Activated CD4-positive, alpha-beta T cell treated with anti-CD3 and anti-CD28 coated beads for 36 hours (primary cell): Measurements from ENCODE around the gene TROAP. TPM values are rescaled to one million over a fixed set of nuclear protein-coding genes. Genes with fewer than 3 reads are reported as not detected.
A peak's percentile ranks its signal among the peaks of the same experiment; 100 is the strongest.

Source experiments
- ATAC-seq: fragments of 200-7000 bp; cut with Tn5 transposase; one replicate; pipeline ENCODE4 v1.10.0; 2021; ENCODE audit warnings: mild to moderate bottlenecking, moderate library complexity
- CTCF ChIA-PET: fragments of 350-600 bp; sonication (Branson Sonifier 250); formaldehyde crosslinking; loops from one replicate; lab custom pipeline; 2021; ENCODE audit warnings: antibody characterized with exemption; lab: Charles Lee
- POLR2A ChIA-PET: fragments of 350-600 bp; sonication (Branson Sonifier 250); formaldehyde crosslinking; loops from one replicate; lab custom pipeline; 2021; ENCODE audit warnings: antibody characterized with exemption, inconsistent platforms; lab: Charles Lee
- DNase-seq: peaks from one replicate; pipeline ENCODE4 v3.0.0-alpha.2; 2020
- H3K27ac Mint-ChIP-seq: one replicate; pipeline ENCODE4 v1.8.0; 2021; ENCODE audit warnings: mixed read lengths
- H3K27me3 Mint-ChIP-seq: one replicate; pipeline ENCODE4 v1.8.0; 2021; ENCODE audit warnings: mixed read lengths
- H3K36me3 Mint-ChIP-seq: one replicate; pipeline ENCODE4 v1.8.0; 2021; ENCODE audit warnings: low read depth, mixed read lengths
- H3K4me1 Mint-ChIP-seq: one replicate; pipeline ENCODE4 v1.8.0; 2021; ENCODE audit warnings: mixed read lengths
- H3K4me3 Mint-ChIP-seq: one replicate; pipeline ENCODE4 v1.8.0; 2021; ENCODE audit warnings: mild to moderate bottlenecking, moderate library complexity, mixed read lengths
- H3K9me3 Mint-ChIP-seq: one replicate; pipeline ENCODE4 v1.8.0; 2021; ENCODE audit warnings: low read depth, mixed read lengths
- intact Hi-C, 2 experiments: fragments of 100-400 bp; cut with DNase I in 1 of 2; cut with micrococcal nuclease in 1 of 2; formaldehyde crosslinking; loops; one replicate each; pipeline versions ENCODE4 v1.14.2 to v1.15.1; 2022 to 2024; cut with DNase I, micrococcal nuclease
- total RNA-seq, 2 experiments: library from RNA; stranded (reverse); gene quantifications; one replicate each; pipeline ENCODE4 v1.2.3, GENCODE V29; 2021

TROAP gene
- total RNA-seq, 2 experiments from 2014 or later, result 64.5 to 84.3 TPM

DNA sequence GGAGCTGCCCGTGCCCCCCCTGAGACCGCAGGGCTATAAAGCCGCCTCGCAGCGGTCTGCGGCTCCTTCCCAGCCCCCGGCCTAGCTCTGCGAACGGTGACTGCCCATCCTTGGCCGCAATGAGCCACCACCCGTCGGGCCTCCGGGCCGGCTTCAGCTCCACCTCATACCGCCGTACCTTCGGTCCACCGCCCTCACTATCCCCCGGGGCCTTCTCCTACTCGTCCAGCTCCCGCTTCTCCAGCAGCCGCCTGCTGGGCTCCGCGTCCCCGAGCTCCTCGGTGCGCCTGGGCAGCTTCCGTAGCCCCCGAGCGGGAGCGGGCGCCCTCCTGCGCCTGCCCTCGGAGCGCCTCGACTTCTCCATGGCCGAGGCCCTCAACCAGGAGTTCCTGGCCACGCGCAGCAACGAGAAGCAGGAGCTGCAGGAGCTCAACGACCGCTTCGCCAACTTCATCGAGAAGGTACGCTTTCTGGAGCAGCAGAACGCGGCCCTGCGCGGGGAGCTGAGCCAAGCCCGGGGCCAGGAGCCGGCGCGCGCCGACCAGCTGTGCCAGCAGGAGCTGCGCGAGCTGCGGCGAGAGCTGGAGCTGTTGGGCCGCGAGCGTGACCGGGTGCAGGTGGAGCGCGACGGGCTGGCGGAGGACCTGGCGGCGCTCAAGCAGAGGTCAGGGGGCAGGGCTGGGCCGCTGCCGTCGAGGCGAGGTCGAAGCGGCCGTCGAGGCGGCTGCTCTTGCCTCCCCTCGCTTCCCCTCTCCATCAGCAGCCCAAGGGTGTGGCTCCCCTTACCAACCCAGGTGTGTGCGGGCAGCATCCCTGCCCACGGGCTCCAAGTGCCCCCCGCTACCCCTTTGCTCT lies 27.7 kb upstream of the TROAP start, which contains the start of gene PRPH:
PRPH (plus strand) TSS at position 66 of the 855 bp plus-strand sequence; CDS start at position 120, 54 bp downstream.
- ChIA-PET POLR2A (interaction anchor here (0.9 to 1.0 kb wide), 2 partner anchors 18 to 28 kb away, joined by 3 to 4 read pairs; partner anchors contain the start of gene TROAP), CTCF (interaction anchor here (0.6 to 11.4 kb wide), 22 partner anchors 8 to 1973 kb away, joined by 3 to 168 read pairs (median 5); partner anchors contain the start of genes C1QL4, DNAJC22, SPATS2 and TROAP)
- peaks cover 12% of the 10 kb centered on the region for H3K4me1 Mint-ChIP-seq
- H3K27me3 Mint-ChIP-seq, result peaks cover 42% of the 10 kb centered on the region
- no peak within 1 kb of the TSS for H3K4me3 Mint-ChIP-seq
- no peak within 1 kb of the TSS for H3K27ac Mint-ChIP-seq
- no peaks in the 10 kb centered on the region for H3K9me3 Mint-ChIP-seq
- ATAC-seq (no peak), DNase-seq (peak; percentile 35)
- H3K36me3 Mint-ChIP-seq, result no peaks in the 10 kb centered on the region
- intact Hi-C loops, result no loop called here

DNA sequence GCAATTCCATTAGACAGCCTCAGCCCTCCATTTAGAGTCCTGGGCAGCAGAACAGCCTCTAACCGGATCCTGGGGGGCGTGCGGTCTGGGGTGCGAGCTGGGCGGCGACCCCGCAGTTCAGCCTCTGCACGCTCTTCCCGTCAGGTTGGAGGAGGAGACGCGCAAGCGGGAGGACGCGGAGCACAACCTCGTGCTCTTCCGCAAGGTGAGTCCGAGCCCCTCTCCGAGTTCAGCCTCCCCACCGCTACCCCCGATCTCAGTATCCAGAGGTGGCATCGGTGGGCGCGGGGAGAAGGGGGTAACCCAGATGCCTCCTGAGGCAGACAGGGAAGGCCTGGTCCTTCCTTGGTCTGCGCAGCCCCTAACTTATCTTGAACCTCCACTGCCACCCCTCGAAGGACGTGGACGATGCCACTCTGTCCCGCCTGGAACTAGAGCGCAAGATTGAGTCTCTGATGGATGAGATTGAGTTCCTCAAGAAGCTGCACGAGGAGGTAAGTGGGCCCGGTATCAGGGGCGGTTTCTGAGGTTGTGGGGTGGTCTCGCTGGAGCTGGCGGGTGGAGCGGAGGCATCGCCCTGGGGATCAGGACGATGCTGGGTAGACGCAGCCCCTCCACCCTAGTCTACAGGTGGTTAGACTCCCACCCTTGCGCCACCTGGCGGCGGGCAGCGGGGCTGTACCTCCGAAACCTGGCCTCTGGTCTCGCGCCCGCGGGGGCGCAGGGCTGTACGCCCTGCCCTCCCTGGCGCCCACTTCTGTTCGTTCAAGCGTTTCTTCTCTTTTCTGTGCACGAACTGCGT lies 26.8 kb upstream of the TROAP start:
- Mint-ChIP-seq H3K27ac (no peak overlapping the region), H3K27me3 (peaks cover 46% of the 10 kb centered on the region), H3K4me1 (peaks cover 12% of the 10 kb centered on the region), H3K36me3 (no peaks in the 10 kb centered on the region), H3K9me3 (no peaks in the 10 kb centered on the region), H3K4me3 (peak overlapping the region; percentile 53)
- intact Hi-C loops, result loop anchor here in 1 of 2 experiments (1.0 to 2.0 kb wide), 2 partner anchors 8 to 47 kb away; no protein-coding TSS in a partner anchor
- ChIA-PET POLR2A (no interaction called here), CTCF (interaction anchor here (0.6 to 11.4 kb wide), 23 partner anchors 7 to 253 kb away, joined by 3 to 168 read pairs (median 7); partner anchors contain the start of genes C1QL4, DNAJC22, SPATS2 and TROAP)
- DNase-seq, result peak; percentile 82
- ATAC-seq, result peak; percentile 80

GRCh38 chr12:49296836-49297694 lies 26.0 kb upstream of the TROAP start:
- intact Hi-C loops, result loop anchor here (1.0 to 2.0 kb wide), 4 partner anchors 9 to 46 kb away; partner anchors contain the start of gene C1QL4 (in 1 of the 2)
- DNase-seq (peak; percentile 74), ATAC-seq (peak; percentile 62)
- Mint-ChIP-seq H3K4me1 (peaks cover 17% of the 10 kb centered on the region), H3K9me3 (no peaks in the 10 kb centered on the region), H3K4me3 (peak overlapping the region; percentile 53), H3K27ac (no peak overlapping the region), H3K36me3 (no peaks in the 10 kb centered on the region), H3K27me3 (peaks cover 48% of the 10 kb centered on the region)
- CTCF ChIA-PET, result interaction anchor here (0.6 to 11.4 kb wide), 22 partner anchors 8 to 503 kb away, joined by 3 to 168 read pairs (median 4); partner anchors contain the start of genes C1QL4, DNAJC22, SPATS2 and TROAP
- POLR2A ChIA-PET, result interaction anchor here (1.2 kb wide), 1 partner anchor 26 kb away, joined by 4 read pairs; the partner anchor contains the start of gene TROAP

DNA sequence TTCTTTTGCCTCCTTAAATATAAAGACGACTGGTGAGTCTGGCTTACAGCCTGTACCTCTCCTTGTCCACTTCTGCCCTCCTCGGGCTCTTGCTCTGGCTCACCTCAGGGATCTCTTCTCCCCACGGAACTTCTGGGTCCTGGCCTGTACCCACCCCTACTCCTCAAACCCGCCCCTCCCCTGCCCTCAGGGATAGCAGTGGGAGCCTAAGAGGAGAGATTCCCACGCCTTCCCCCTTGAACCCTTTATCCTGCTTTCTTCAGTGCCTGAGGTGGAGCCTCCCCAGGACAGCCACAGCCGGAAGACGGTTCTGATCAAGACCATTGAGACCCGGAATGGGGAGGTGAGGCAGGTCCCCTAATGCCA lies 25.4 kb upstream of the TROAP start:
- Mint-ChIP-seq H3K9me3 (no peaks in the 10 kb centered on the region), H3K4me3 (no peak overlapping the region), H3K36me3 (no peaks in the 10 kb centered on the region), H3K27ac (no peak overlapping the region), H3K27me3 (peaks cover 49% of the 10 kb centered on the region), H3K4me1 (peaks cover 17% of the 10 kb centered on the region)
- intact Hi-C loops, result loop anchor here (1.0 to 2.0 kb wide), 3 partner anchors 40 to 45 kb away; partner anchors contain the start of gene C1QL4 (in 1 of the 2)
- no peak for DNase-seq
- POLR2A ChIA-PET, result interaction anchor here (1.2 kb wide), 1 partner anchor 25 kb away, joined by 4 read pairs; the partner anchor contains the start of gene TROAP
- ATAC-seq, result no peak
- CTCF ChIA-PET, result interaction anchor here (0.8 to 11.4 kb wide), 17 partner anchors 9 to 502 kb away, joined by 3 to 168 read pairs (median 6); partner anchors contain the start of genes C1QL4, DNAJC22, SPATS2 and TROAP

DNA sequence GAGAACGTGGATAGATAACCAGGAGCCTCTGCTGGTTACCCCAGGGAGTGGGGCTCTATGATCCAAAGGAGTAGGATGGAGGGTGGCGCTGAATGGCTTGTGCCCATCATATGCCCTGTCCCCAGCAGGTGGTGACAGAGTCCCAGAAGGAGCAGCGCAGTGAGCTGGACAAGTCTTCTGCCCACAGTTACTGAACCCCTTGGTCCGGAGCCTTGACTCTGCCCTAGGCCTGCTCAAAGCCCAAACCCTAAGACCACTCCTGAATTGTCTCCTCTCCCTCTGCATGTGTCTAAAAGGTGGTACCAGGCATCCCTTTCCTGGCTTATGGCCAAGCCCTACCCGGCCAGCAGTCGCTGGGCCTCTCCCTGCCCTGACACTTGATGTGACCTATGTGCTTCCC lies 24.9 kb upstream of the TROAP start:
- intact Hi-C loops, result no loop called here
- ATAC-seq (no peak), DNase-seq (peak; percentile 44)
- Mint-ChIP-seq H3K4me3 (no peak overlapping the region), H3K4me1 (peaks cover 17% of the 10 kb centered on the region), H3K27ac (no peak overlapping the region), H3K27me3 (peaks cover 53% of the 10 kb centered on the region), H3K36me3 (no peaks in the 10 kb centered on the region), H3K9me3 (no peaks in the 10 kb centered on the region)
- POLR2A ChIA-PET, result no interaction called here
- CTCF ChIA-PET, result interaction anchor here (0.7 to 6.2 kb wide), 6 partner anchors 9 to 1457 kb away, joined by 4 to 74 read pairs (median 8); partner anchors contain the start of gene TROAP

- peak; percentile 84 for ATAC-seq
- Mint-ChIP-seq H3K27me3 (peaks cover 41% of the 10 kb centered on the region), H3K9me3 (no peaks in the 10 kb centered on the region), H3K27ac (no peak overlapping the region), H3K36me3 (no peaks in the 10 kb centered on the region), H3K4me1 (peaks cover 11% of the 10 kb centered on the region), H3K4me3 (no peak overlapping the region)
- ChIA-PET CTCF (interaction anchor here (0.6 to 2.1 kb wide), 7 partner anchors 9 to 171 kb away, joined by 3 to 9 read pairs (median 6); partner anchors contain the start of genes TROAP and TUBA1B), POLR2A (interaction anchor here (0.7 kb wide), 1 partner anchor 21 kb away, joined by 3 read pairs; no protein-coding TSS in a partner anchor)
- DNase-seq, result peak; percentile 69
- intact Hi-C loops, result no loop called here
Observed at GRCh38 chr12:49301760-49302159, 21.3 kb upstream of the TROAP start.

DNA sequence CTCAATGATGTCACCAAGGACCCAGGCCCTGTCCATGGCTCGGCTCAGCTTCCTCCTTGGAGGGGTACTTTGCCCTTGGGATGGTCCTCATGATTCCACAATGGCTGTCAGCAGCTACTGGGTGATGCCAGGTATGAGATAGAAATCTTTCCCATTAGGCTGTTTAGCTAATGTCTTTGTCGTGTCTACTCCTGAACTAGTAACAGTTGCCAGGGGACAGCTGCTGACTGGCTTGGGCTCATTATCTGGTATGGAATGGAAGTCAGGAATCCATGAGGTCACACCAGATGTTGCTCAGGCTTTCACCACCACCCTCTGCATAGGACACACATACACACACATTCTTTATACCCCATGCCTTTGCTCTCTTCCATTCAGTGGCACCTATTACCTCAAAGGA lies 18.9 kb upstream of the TROAP start:
- Mint-ChIP-seq H3K27me3 (peaks cover 33% of the 10 kb centered on the region), H3K9me3 (no peaks in the 10 kb centered on the region), H3K27ac (no peak overlapping the region), H3K4me3 (no peak overlapping the region), H3K36me3 (no peaks in the 10 kb centered on the region), H3K4me1 (peaks cover 5% of the 10 kb centered on the region)
- POLR2A ChIA-PET, result no interaction called here
- DNase-seq (no peak), ATAC-seq (no peak)
- intact Hi-C loops, result no loop called here
- CTCF ChIA-PET, result interaction anchor here (0.6 to 3.4 kb wide), 6 partner anchors 9 to 331 kb away, joined by 3 to 16 read pairs (median 3); partner anchors contain the start of gene PRPH

DNA sequence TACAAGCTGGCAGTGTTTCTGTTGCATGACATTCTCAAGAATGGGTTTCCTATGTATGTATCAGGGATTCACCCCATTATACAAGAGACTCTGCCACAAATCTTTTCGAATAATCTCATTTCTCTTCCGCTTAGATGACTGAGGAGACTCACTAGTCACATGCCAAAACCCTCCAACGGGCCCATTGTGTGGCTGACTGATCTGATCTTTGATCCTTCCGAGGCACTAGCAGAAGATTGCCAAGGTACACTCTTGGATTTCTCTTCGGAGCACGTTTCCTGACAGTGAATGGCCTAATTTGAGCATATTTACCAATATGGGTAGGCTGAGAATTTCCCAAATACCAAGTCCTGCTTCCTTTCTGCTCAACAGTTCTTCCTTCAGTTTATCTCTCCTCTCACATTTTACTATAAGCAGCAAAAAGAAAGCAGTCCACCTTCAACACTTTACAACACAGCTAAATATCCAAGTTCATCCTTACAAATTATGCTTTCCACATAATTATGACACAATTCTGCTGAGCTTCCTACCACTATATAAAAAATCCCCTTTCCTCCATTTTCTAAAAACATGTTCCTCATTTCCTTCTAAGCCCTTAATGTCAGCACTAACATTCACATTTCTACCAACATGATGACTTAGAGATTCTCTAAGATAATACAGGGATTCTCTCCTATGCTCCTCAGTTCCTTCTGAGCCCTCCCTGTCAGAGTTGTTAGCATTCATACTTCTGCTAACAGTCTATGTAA lies 17.1 kb upstream of the TROAP start:
- H3K27me3 Mint-ChIP-seq, result peaks cover 39% of the 10 kb centered on the region
- no peak overlapping the region for H3K4me3 Mint-ChIP-seq
- no peak overlapping the region for H3K27ac Mint-ChIP-seq
- ChIA-PET POLR2A (no interaction called here), CTCF (interaction anchor here (0.6 to 3.4 kb wide), 7 partner anchors 10 to 71 kb away, joined by 3 to 16 read pairs (median 4); partner anchors contain the start of genes DNAJC22 and PRPH)
- no peaks in the 10 kb centered on the region for H3K36me3 Mint-ChIP-seq
- H3K4me1 Mint-ChIP-seq, result peaks cover 5% of the 10 kb centered on the region
- ATAC-seq (no peak), DNase-seq (no peak)
- H3K9me3 Mint-ChIP-seq, result no peaks in the 10 kb centered on the region
- intact Hi-C loops, result no loop called here

GRCh38 chr12:49309386-49309785 lies 13.7 kb upstream of the TROAP start:
- ChIA-PET CTCF (interaction anchor here (0.7 to 1.3 kb wide), 3 partner anchors 29 to 149 kb away, joined by 3 read pairs; no protein-coding TSS in a partner anchor), POLR2A (no interaction called here)
- Mint-ChIP-seq H3K36me3 (no peaks in the 10 kb centered on the region), H3K4me1 (no peaks in the 10 kb centered on the region), H3K9me3 (no peaks in the 10 kb centered on the region), H3K4me3 (no peak overlapping the region), H3K27me3 (peaks cover 30% of the 10 kb centered on the region), H3K27ac (no peak overlapping the region)
- no peak for ATAC-seq
- intact Hi-C loops, result no loop called here
- no peak for DNase-seq
